Calu3 (cell line): ENCODE data around the gene PINK1. TPM values are rescaled to one million over a fixed set of nuclear protein-coding genes. Genes with fewer than 3 reads are reported as not detected.

ENCODE experiments used
- BruUV-seq: library from RNA; stranded (reverse); fragments of 400-500 nt; replicated peaks from 2 replicates; lab custom pipeline; 2021; lab: Mats Ljungman, UMichigan
- CTCF ChIA-PET: fragments of 300-600 bp; sonication (Branson Sonifier 250); formaldehyde crosslinking; loops from one replicate; lab custom pipeline; 2022; ENCODE audit warnings: antibody characterized with exemption; lab: Charles Lee
- DNase-seq: peaks from one replicate; pipeline ENCODE4 v3.0.0; 2022
- H3K27ac Mint-ChIP-seq: one replicate; pipeline ENCODE4 v1.8.0; 2022; ENCODE audit warnings: mixed read lengths; ENCODE audit not compliant: unreplicated experiment
- H3K27me3 Mint-ChIP-seq: one replicate; pipeline ENCODE4 v1.8.0; 2022; ENCODE audit warnings: mixed read lengths; ENCODE audit not compliant: unreplicated experiment
- H3K36me3 Mint-ChIP-seq: one replicate; pipeline ENCODE4 v1.8.0; 2022; ENCODE audit warnings: mild to moderate bottlenecking, moderate library complexity, mixed read lengths; ENCODE audit not compliant: insufficient read depth, unreplicated experiment
- H3K4me1 Mint-ChIP-seq: one replicate; pipeline ENCODE4 v1.8.0; 2022; ENCODE audit warnings: mild to moderate bottlenecking, low read depth, mixed read lengths; ENCODE audit not compliant: unreplicated experiment
- H3K4me3 Mint-ChIP-seq: one replicate; pipeline ENCODE4 v1.8.0; 2022; ENCODE audit warnings: mild to moderate bottlenecking, low read depth, moderate library complexity, mixed read lengths; ENCODE audit not compliant: unreplicated experiment
- H3K9me3 Mint-ChIP-seq: one replicate; pipeline ENCODE4 v1.8.0; 2022; ENCODE audit warnings: low read depth, mixed read lengths; ENCODE audit not compliant: unreplicated experiment
- intact Hi-C: fragments of 100-400 bp; cut with micrococcal nuclease; formaldehyde crosslinking; loops from one replicate; pipeline ENCODE4 v1.10.0; 2022; ENCODE audit not compliant: unreplicated experiment
- total RNA-seq: library from RNA; stranded (reverse); gene quantifications from 2 replicates; pipeline ENCODE4 v1.2.3, GENCODE V29; 2022
- TF ChIP-seq, protein P1 (sequence below): fragments of 200-600 bp; IDR thresholded peaks from one replicate; pipeline ENCODE4 v1.8.0; 2022; ENCODE audit warnings: antibody characterized with exemption; ENCODE audit not compliant: unreplicated experiment

Gene PINK1
- total RNA-seq, 1 experiment from 2014 or later, result 11.2 TPM

DNA sequence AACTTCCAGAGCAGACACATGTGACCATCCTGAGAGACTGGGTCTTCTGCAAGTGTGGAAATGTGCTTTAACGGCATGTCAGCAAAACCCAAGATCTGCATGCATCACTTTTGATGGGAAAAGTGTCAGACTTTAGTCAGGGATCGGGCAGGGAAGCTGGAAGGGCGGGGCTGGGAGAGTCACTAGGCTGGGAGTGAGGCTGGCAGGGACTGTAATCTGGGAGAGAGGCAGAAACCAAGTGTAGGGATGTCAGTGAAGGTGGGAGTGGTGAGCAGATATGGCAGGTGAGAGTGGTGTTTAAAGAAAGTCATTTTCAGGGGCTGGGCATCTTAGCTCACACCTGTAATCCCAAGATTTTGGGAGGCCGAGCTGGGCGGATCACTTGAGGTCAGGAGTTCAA is 33.1 kb upstream of the PINK1 start:
- intact Hi-C loops, result no loop called here
- no peak overlapping the region for H3K4me3 Mint-ChIP-seq
- no TSS peak for BruUV-seq
- H3K27ac Mint-ChIP-seq, result peak overlapping the region; percentile 52
- peaks cover 4% of the 10 kb centered on the region for H3K9me3 Mint-ChIP-seq
- TF ChIP-seq, protein P1, sequence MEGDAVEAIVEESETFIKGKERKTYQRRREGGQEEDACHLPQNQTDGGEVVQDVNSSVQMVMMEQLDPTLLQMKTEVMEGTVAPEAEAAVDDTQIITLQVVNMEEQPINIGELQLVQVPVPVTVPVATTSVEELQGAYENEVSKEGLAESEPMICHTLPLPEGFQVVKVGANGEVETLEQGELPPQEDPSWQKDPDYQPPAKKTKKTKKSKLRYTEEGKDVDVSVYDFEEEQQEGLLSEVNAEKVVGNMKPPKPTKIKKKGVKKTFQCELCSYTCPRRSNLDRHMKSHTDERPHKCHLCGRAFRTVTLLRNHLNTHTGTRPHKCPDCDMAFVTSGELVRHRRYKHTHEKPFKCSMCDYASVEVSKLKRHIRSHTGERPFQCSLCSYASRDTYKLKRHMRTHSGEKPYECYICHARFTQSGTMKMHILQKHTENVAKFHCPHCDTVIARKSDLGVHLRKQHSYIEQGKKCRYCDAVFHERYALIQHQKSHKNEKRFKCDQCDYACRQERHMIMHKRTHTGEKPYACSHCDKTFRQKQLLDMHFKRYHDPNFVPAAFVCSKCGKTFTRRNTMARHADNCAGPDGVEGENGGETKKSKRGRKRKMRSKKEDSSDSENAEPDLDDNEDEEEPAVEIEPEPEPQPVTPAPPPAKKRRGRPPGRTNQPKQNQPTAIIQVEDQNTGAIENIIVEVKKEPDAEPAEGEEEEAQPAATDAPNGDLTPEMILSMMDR, result no peak
- CTCF ChIA-PET, result no interaction called here
- H3K4me1 Mint-ChIP-seq, result peaks cover 43% of the 10 kb centered on the region
- no peaks in the 10 kb centered on the region for H3K27me3 Mint-ChIP-seq
- no peaks in the 10 kb centered on the region for H3K36me3 Mint-ChIP-seq
- no peak for DNase-seq

DNA sequence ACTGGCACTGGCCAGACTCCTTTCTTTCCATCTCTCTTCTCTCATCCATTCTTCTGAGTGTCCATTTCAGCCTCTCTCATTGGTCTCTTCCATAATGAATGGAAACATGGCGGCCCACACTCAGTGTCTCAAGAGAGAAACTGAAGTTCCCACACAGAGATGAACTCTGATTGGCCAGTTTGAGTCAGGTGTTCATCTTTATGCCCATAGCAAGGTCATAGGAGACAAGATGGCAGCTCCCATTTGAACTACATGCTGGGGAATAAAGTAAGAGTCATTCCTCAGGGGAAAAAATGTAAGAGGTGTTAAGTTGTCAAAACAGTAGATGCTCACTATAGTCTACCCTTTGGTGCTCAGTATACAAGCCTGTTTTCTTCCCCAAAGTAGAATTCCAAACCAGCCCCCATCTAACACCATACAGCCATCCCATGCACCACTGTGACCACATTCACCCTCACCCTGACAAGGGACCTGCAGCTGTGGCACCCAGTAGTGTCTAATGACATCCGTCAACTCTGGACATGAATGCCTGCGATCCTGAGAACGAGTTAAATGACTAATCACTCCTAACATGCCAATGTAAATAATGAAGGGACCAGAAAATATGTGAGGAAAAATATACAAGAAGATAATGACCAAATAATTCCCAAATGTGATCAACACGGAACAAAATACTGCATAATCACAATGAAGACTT is 32.0 kb upstream of the PINK1 start:
- CTCF ChIA-PET, result interaction anchor here (0.6 kb wide), 2 partner anchors 18 to 40 kb away, joined by 5 to 7 read pairs; no protein-coding TSS in a partner anchor
- DNase-seq, result no peak
- H3K4me1 Mint-ChIP-seq, result peaks cover 43% of the 10 kb centered on the region
- BruUV-seq, result no TSS peak
- no peaks in the 10 kb centered on the region for H3K27me3 Mint-ChIP-seq
- TF ChIP-seq, protein P1, result no peak
- H3K9me3 Mint-ChIP-seq, result peaks cover 4% of the 10 kb centered on the region
- no peaks in the 10 kb centered on the region for H3K36me3 Mint-ChIP-seq
- intact Hi-C loops, result no loop called here
- peak overlapping the region; percentile 59 for H3K27ac Mint-ChIP-seq
- H3K4me3 Mint-ChIP-seq, result peak overlapping the region; percentile 11

DNA sequence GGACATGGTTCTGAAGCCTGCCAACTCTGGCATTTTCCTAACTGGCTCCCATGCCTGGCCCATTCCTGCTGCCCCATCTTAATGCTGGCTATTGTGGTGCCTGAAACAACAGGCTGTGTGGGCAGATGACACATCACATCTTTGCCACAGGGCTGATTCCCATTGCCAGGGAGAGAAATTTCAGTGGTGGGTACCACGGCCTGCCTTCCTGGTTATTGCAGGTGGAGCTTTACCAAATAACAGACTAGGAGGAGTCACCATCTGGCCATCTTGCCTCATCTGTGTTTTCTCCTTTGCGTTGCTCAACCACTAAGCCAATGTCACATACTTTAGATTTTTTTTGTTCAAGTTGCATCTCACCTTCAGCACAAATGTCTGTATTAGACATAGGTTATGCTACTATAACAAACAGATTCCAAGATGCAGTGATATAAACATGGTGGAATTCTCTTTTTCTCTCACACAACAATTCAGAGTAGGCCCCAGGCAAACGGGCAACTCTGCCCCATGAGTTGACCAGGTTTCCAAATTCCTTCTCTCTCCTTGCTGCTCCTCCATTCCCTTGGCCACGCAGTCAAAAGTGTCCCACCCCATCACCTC is 30.3 kb upstream of the PINK1 start:
- DNase-seq, result no peak
- Mint-ChIP-seq H3K9me3 (peaks cover 4% of the 10 kb centered on the region), H3K4me3 (no peak overlapping the region), H3K4me1 (peaks cover 43% of the 10 kb centered on the region), H3K27ac (no peak overlapping the region), H3K27me3 (no peaks in the 10 kb centered on the region), H3K36me3 (no peaks in the 10 kb centered on the region)
- TF ChIP-seq, protein P1, result no peak
- CTCF ChIA-PET, result no interaction called here
- BruUV-seq, result no TSS peak
- intact Hi-C loops, result no loop called here

DNA sequence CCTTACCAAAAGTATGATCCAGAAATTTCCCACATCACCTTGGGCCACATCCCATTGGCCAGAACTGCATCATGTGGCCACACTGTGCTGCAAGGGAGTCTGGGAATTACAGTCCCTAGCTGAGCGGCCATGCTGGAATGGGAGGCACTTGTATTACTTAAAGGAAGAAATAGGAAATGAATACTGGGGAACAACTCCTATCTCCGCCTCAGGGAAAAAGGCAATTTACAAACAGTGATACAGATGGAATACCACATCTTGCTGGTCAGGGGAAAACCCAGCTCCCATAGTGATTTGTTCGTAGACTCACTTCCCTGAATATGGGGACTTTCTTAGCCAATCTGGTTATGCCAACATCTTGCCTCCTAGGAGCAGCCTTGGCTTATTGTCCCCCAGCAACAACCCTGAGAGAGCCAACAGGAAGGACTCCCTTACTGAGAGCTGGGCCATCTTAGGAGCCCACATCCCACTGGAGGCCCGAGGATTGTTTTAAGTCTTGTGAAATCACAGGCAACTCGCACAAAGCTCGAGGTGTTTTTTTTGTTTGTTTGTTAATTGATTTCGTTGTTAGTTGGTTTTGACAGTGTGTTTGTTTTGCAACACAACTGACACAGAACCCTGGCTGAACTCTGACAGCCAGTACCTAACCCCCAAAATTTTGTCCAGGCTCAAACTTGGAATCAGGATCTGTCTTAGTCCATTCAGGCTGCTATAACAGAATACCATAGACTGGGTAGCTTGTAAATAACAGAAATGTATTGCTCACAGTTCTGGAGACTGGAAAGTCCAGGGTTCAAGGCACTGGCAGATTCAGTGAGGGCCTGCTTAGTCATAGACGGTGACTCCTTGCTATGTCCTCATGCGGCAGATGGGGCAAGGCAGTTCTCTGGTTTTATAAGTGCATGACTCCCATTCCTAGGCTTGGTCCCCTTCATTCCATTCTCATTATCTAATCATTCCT is 29.5 kb upstream of the PINK1 start:
- Mint-ChIP-seq H3K27ac (no peak overlapping the region), H3K4me1 (peaks cover 43% of the 10 kb centered on the region), H3K9me3 (peaks cover 2% of the 10 kb centered on the region), H3K4me3 (no peak overlapping the region), H3K27me3 (no peaks in the 10 kb centered on the region), H3K36me3 (no peaks in the 10 kb centered on the region)
- TF ChIP-seq, protein P1, result no peak
- DNase-seq, result no peak
- CTCF ChIA-PET, result no interaction called here
- intact Hi-C loops, result no loop called here
- BruUV-seq, result no TSS peak
